HG02642 (cell line): ENCODE data around the gene PRKCZ.

Experiments
- ATAC-seq: cut with Tn5 transposase; IDR thresholded peaks from one replicate; pipeline ENCODE4 v1.9.1; 2021; ENCODE audit warnings: mild to moderate bottlenecking; ENCODE audit not compliant: unreplicated experiment, poor library complexity

Gene PRKCZ

DNA sequence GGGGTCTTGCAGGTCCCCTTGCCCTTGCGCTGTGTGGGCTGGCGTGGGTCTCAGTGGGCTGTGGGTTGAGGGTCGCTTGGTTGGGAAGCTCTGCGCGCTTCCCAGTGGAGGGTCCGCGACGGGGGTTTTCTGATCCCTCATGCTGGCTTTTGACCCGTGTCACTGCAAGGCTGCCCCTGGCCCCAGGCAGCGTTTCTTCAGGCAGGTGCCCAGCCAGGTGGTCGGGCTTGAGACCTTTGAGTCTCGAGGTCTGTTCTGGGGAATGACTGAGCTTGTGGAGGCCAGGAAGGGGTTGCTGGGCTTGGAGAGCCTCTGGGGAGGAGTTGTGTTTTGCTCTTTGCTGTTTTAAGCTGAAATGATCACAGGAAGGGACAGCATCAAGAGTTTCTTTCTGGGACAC, 183.3 kb downstream of the PRKCZ start:
- ATAC-seq: no peak

DNA sequence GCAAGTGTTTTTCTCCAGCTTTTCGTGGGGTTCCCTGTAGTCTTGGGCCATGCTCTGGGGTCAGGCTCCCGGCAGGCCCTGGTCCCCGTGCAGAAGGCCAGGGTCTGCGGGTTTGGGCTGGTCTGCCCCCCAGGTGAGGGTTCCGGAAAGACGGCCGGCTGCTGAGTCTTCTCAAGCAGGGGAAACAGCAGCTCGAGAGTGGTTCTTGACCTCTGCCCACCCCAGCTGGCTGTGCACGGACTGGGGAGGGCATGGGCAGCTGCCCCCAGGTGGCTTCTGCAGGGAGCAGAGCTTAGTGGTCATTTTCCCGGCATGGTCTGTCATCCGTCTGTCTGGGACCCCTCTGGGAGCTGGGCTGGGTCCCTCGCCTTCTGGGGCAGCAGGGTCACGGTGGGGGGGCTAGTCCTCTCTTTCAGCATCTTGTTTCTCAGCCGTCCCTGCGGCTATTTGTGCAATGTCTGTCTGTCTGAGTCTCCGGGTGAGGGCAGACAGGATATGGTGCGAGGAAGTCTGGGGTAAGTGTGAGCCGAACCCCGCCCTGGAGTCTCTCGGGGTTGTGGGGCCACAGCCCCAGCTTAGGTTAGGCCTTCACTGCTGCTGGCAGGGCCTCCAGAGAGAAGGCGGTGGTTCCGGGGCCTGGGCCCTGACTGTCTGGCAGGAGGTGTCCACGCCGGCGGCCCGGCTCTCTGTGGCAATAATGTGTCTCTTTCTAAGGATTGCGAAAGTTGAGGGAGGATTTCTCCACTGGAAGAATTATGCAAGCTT, 184.0 kb downstream of the PRKCZ start:
- no peak for ATAC-seq

GRCh38 chr1:2234762-2235113, 184.5 kb downstream of the PRKCZ start:
- no peak for ATAC-seq
